Activated CD4-positive, alpha-beta T cell treated with anti-CD3 and anti-CD28 coated beads, Interleukin-2, amount 10 ng/mL, durations not matched to agents 24 days and 14 days (primary cell): Measurements from ENCODE around the gene MDM2. TPM values are rescaled to one million over a fixed set of nuclear protein-coding genes. Genes with fewer than 3 reads are reported as not detected.
"Not testable (repeated sequence)": the region's sequence is repeated elsewhere in the genome, so short reads cannot be mapped to it uniquely, and the experiment has no call there.

Experiments
- DNase-seq: peaks from one replicate; pipeline ENCODE4 v3.0.0; 2022
- H3K27ac Mint-ChIP-seq: one replicate; pipeline ENCODE4 v1.8.0; 2022; ENCODE audit warnings: mild to moderate bottlenecking, mixed read lengths
- H3K27me3 Mint-ChIP-seq: one replicate; pipeline ENCODE4 v1.8.0; 2022; ENCODE audit warnings: mixed read lengths
- H3K36me3 Mint-ChIP-seq: one replicate; pipeline ENCODE4 v1.8.0; 2022; ENCODE audit warnings: low read depth, mild to moderate bottlenecking, mixed read lengths
- H3K4me1 Mint-ChIP-seq: one replicate; pipeline ENCODE4 v1.8.0; 2021; ENCODE audit warnings: mixed read lengths
- H3K4me3 Mint-ChIP-seq: one replicate; pipeline ENCODE4 v1.8.0; 2022; ENCODE audit warnings: mild to moderate bottlenecking, moderate library complexity, mixed read lengths
- H3K9me3 Mint-ChIP-seq: one replicate; pipeline ENCODE4 v1.8.0; 2021; ENCODE audit warnings: mixed read lengths
- intact Hi-C: fragments of 100-400 bp; cut with micrococcal nuclease; formaldehyde crosslinking; loops from one replicate; pipeline ENCODE4 v1.15.1; 2023
- total RNA-seq: library from RNA; stranded (reverse); gene quantifications from 2 replicates; pipeline ENCODE4 v1.2.3, GENCODE V29; 2022

Gene MDM2
- total RNA-seq, 1 donor from 2014 or later = 233 TPM

DNA sequence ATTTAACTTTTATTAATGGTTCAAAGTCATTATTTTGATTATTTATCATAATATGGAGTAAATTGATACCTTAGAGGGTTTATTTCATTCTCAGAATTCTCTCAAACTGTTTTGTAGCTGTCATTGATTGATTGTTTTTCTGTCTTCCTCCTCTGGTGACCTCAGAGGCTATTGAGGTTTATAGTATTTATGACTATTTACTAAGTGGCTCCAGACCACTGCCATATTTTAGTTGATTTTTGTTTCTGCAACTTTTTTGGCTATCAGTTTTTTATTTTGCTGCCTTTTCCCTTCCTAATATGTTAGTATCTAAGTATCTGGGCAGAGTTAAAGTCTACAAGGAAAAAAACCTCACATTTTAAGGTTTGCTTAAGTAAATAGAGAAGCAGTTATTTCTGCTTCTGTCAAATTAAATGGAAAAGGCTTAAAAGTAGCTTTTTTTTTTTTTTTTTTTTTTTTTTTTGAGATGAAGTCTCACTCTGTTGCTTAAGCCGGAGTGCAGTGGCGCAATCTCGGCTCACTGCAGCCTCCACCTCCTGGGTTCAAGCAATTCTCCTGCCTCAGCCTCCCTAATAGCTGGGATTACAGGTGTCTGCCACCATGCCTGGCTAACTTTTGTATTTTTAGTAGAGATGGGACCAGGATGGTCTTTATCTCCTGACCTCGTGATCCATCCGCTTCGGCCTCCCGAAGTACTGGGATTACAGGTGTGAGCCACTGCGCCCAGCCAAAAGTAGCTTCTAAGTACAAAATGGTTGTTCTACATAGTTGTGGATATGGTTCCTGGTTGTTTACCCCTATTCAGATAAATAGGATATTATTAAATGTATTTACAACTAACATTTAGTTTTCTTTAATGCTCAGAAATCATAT lies 8.2 kb downstream of the MDM2 start:
- no peaks in the 10 kb centered on the region for H3K27me3 Mint-ChIP-seq
- H3K4me3 Mint-ChIP-seq = peak overlapping the region; percentile 39
- H3K27ac Mint-ChIP-seq = peak overlapping the region; percentile 62
- intact Hi-C loops = no loop called here
- peaks cover 64% of the 10 kb centered on the region for H3K36me3 Mint-ChIP-seq
- peaks cover 38% of the 10 kb centered on the region for H3K4me1 Mint-ChIP-seq
- peak; percentile 46 for DNase-seq
- H3K9me3 Mint-ChIP-seq = no peaks in the 10 kb centered on the region

- Mint-ChIP-seq H3K4me1 (peaks cover 28% of the 10 kb centered on the region), H3K36me3 (peaks cover 63% of the 10 kb centered on the region)
- intact Hi-C loops, H3K9me3 Mint-ChIP-seq, H3K4me3 Mint-ChIP-seq, H3K27me3 Mint-ChIP-seq, H3K27ac Mint-ChIP-seq: not testable (repeated sequence)
- peak; percentile 48 for DNase-seq
Observed at GRCh38 chr12:68819481-68819880, 11.5 kb downstream of the MDM2 start.

GRCh38 chr12:68821357-68822188 lies 13.6 kb downstream of the MDM2 start:
- Mint-ChIP-seq H3K4me1 (peaks cover 23% of the 10 kb centered on the region), H3K4me3 (peak overlapping the region; percentile 24), H3K9me3 (no peaks in the 10 kb centered on the region), H3K27ac (peak overlapping the region; percentile 81), H3K27me3 (no peaks in the 10 kb centered on the region), H3K36me3 (peaks cover 66% of the 10 kb centered on the region)
- DNase-seq = peak; percentile 56
- intact Hi-C loops = no loop called here

- intact Hi-C loops = no loop called here
- peaks cover 70% of the 10 kb centered on the region for H3K36me3 Mint-ChIP-seq
- H3K4me3 Mint-ChIP-seq = peak overlapping the region; percentile 10
- H3K27me3 Mint-ChIP-seq = no peaks in the 10 kb centered on the region
- H3K9me3 Mint-ChIP-seq = no peaks in the 10 kb centered on the region
- DNase-seq = peak; percentile 45
- no peak overlapping the region for H3K27ac Mint-ChIP-seq
- H3K4me1 Mint-ChIP-seq = peaks cover 28% of the 10 kb centered on the region
Observed at GRCh38 chr12:68823696-68824095, 15.7 kb downstream of the MDM2 start.

DNA sequence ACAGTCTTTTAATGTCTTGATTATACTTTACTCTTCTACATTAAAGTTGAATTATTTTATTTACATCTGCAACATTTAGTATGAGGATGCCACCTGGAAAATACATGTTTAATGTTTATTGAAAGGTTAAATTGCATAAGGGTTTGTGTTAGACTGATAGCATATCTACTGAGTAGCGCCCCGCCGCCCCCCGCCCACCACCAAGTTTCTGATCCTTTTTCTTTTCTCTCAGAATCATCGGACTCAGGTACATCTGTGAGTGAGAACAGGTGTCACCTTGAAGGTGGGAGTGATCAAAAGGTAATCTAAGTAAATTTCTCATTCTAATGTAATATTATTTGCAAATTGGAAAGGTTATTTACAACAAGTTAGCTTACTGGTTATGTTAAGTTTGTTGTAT lies 16.2 kb downstream of the MDM2 start:
- Mint-ChIP-seq H3K27me3 (no peaks in the 10 kb centered on the region), H3K27ac (no peak overlapping the region), H3K4me3 (no peak overlapping the region), H3K36me3 (peaks cover 67% of the 10 kb centered on the region), H3K4me1 (peaks cover 26% of the 10 kb centered on the region), H3K9me3 (no peaks in the 10 kb centered on the region)
- intact Hi-C loops = no loop called here
- DNase-seq = peak; percentile 40

DNA sequence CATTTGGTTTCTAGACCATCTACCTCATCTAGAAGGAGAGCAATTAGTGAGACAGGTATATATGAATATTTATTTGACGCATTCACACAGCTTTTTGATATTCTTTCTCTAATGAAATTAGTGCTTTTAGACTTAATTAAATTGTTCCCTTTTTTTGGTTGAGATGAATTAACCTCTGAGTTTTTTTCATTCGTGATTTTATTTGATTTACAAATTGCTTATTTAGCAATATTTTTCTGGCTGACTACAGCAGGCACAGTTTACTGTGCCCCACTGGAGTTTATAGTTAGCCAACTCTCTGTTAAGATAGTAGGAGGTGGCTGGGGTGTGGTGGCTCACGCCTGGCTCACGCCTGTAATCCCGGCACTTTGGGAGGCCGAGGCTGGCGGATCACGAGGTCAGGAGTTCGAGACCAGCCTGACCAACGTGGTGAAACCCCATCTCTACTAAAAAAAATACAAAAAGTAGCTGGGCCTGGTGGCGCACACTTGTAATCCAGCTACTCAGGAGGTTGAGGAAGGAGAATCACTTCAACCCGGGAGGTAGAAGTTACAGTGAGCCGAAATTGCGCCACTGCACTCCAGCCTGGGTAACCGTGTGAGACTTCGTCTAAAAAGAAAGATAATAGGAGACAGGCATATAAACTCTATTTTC lies 16.7 kb downstream of the MDM2 start:
- H3K4me3 Mint-ChIP-seq = no peak overlapping the region
- H3K36me3 Mint-ChIP-seq = peaks cover 65% of the 10 kb centered on the region
- peaks cover 23% of the 10 kb centered on the region for H3K4me1 Mint-ChIP-seq
- no peaks in the 10 kb centered on the region for H3K27me3 Mint-ChIP-seq
- intact Hi-C loops = no loop called here
- no peaks in the 10 kb centered on the region for H3K9me3 Mint-ChIP-seq
- H3K27ac Mint-ChIP-seq = peak overlapping the region; percentile 45
- peak; percentile 43 for DNase-seq

DNA sequence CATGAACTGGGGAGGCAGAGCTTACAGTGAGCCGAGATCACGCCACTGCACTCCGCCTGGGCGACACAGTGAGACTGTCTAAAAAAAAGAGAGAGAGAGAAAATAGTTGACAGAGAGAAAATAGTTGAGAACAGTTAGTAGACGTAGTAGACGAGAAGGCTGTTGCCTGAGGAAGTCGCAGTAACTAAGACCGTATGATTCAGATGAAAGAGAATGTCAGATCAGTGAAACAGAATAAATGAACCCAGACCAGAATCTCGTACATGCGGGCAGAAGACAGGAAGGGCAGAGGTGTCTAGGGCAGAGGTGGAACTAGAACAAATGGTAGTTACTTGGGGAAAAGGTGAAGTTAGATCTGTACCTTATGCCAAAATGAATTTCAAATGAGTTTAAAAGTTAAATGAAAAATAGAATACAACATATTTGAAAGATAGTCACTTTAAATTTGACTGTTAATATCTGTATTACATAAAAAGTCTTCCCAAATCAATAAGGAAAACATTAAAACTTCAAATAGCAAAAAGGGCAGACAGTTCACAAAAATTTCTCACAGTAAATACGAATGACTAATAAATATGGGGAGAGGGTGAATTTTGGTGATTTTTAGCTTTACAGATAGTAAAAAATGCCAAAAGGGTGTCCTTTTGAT lies 17.7 kb downstream of the MDM2 start:
- no peaks in the 10 kb centered on the region for H3K27me3 Mint-ChIP-seq
- H3K36me3 Mint-ChIP-seq = peaks cover 63% of the 10 kb centered on the region
- H3K4me3 Mint-ChIP-seq = no peak overlapping the region
- H3K4me1 Mint-ChIP-seq = peaks cover 25% of the 10 kb centered on the region
- peak; percentile 40 for DNase-seq
- no peaks in the 10 kb centered on the region for H3K9me3 Mint-ChIP-seq
- intact Hi-C loops = loop anchor here (2.0 kb wide), 1 partner anchor 17 kb away; the partner anchor contains the start of gene MDM2
- H3K27ac Mint-ChIP-seq = peak overlapping the region; percentile 75

GRCh38 chr12:68827895-68828671 lies 20.1 kb downstream of the MDM2 start:
- Mint-ChIP-seq H3K36me3 (peaks cover 67% of the 10 kb centered on the region), H3K4me3 (no peak overlapping the region), H3K9me3 (no peaks in the 10 kb centered on the region), H3K27ac (no peak overlapping the region), H3K27me3 (no peaks in the 10 kb centered on the region), H3K4me1 (peaks cover 21% of the 10 kb centered on the region)
- DNase-seq = no peak
- intact Hi-C loops = loop anchor here (2.0 kb wide), 1 partner anchor 19 kb away; the partner anchor contains the start of gene MDM2

- Mint-ChIP-seq H3K27ac (no peak overlapping the region), H3K36me3 (peaks cover 61% of the 10 kb centered on the region)
- intact Hi-C loops = no loop called here
Observed at GRCh38 chr12:68828672-68829068, 20.7 kb downstream of the MDM2 start.

DNA sequence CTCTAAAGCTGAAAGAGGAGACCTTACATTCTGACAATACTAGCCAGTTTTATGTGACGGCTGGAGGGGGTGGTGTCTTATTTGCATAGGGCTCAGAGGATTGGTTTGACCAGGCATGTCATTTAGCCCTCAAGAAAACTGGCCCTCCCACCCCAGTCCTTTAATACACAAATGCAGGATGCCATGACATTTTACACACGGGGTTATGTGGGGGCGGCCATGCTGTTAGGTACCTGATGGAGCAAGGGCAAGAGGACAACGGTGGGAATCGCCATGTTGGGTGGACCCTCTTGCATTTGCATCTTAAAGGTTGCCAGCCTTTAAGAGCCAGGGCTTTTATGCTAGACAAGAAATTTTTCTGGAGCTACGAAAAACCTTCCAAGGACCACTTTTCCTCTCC lies 23.3 kb downstream of the MDM2 start:
- intact Hi-C loops = loop anchor here (10.0 kb wide), 2 partner anchors 324 to 414 kb away; no protein-coding TSS in a partner anchor
- peak; percentile 52 for DNase-seq
- Mint-ChIP-seq H3K27me3 (no peaks in the 10 kb centered on the region), H3K9me3 (no peaks in the 10 kb centered on the region), H3K27ac (no peak overlapping the region), H3K4me1 (peaks cover 19% of the 10 kb centered on the region), H3K4me3 (no peak overlapping the region), H3K36me3 (peaks cover 54% of the 10 kb centered on the region)

More at GRCh38 chr12:68828672-68829068, 20.7 kb downstream of the MDM2 start:
- no peak for DNase-seq
- Mint-ChIP-seq H3K4me1 (peaks cover 17% of the 10 kb centered on the region), H3K27me3 (no peaks in the 10 kb centered on the region), H3K9me3 (no peaks in the 10 kb centered on the region), H3K4me3 (no peak overlapping the region)

DNA sequence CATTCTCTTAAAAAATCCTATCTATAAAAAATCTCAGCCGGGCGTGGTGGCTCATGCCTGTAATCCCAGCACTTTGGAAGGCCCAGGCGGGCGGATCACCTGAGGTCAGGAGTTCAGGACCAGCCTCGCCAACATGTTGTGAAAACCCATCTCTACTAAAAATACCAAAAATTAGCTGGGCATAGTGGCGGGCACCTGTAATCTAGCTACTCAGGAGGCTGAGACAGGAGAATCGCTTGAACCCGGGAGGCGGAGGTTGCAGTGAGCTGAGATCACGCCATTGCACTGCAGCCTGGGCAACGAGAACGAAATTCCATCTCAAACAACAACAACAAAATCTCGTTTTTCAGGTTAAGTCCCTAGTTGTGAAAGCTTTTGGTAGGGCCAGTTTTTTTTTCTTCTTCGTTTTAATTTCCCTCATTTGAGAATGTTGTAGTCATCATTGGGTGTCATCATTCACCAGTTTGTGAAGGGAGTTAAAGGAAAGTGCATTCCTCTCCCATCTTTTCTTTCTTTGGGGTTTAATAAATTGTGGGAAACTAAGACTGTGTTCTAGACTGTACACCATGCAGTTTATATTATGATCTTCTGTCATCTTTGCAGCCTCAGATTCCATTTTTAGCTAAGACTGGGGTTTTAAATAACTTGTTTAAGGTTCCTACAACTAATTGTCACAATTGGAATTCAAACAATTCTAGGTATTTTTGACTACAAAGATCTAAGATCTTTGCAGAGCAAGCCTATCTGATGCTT lies 23.9 kb downstream of the MDM2 start:
- H3K9me3 Mint-ChIP-seq = no peaks in the 10 kb centered on the region
- intact Hi-C loops = loop anchor here (10.0 kb wide), 2 partner anchors 323 to 413 kb away; no protein-coding TSS in a partner anchor
- no peak overlapping the region for H3K4me3 Mint-ChIP-seq
- H3K36me3 Mint-ChIP-seq = peaks cover 56% of the 10 kb centered on the region
- DNase-seq = no peak
- H3K4me1 Mint-ChIP-seq = peaks cover 16% of the 10 kb centered on the region
- H3K27ac Mint-ChIP-seq = no peak overlapping the region
- no peaks in the 10 kb centered on the region for H3K27me3 Mint-ChIP-seq

DNA sequence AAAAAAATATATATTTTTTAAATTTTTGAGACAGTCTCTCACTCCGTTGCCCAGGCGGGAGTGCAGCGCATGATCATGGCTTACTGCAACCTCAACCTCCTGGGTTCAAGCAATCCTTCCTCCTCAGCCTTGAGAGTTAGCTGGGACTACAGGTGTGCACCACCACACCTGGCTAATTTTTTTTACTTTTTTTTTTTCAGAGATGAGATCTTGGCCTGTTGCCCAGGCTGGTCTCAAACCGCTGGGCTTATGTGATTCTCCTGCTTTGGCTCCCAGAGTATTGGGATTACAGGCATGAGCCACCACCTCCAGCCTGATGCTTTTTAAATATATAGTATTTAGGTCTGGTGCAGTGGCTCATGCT lies 24.5 kb downstream of the MDM2 start:
- Mint-ChIP-seq H3K36me3 (peaks cover 57% of the 10 kb centered on the region), H3K27me3 (no peaks in the 10 kb centered on the region), H3K4me3 (no peak overlapping the region), H3K27ac (no peak overlapping the region), H3K4me1 (peaks cover 12% of the 10 kb centered on the region), H3K9me3 (no peaks in the 10 kb centered on the region)
- intact Hi-C loops = loop anchor here (10.0 kb wide), 2 partner anchors 322 to 412 kb away; no protein-coding TSS in a partner anchor
- no peak for DNase-seq
